ENCODE results near the gene ABLIM1. TPM values are rescaled to one million over a fixed set of nuclear protein-coding genes. Genes with fewer than 3 reads are reported as not detected.

ABLIM1 gene
- total RNA-seq, 1 experiment from 2014 or later, result 274 TPM

DNA sequence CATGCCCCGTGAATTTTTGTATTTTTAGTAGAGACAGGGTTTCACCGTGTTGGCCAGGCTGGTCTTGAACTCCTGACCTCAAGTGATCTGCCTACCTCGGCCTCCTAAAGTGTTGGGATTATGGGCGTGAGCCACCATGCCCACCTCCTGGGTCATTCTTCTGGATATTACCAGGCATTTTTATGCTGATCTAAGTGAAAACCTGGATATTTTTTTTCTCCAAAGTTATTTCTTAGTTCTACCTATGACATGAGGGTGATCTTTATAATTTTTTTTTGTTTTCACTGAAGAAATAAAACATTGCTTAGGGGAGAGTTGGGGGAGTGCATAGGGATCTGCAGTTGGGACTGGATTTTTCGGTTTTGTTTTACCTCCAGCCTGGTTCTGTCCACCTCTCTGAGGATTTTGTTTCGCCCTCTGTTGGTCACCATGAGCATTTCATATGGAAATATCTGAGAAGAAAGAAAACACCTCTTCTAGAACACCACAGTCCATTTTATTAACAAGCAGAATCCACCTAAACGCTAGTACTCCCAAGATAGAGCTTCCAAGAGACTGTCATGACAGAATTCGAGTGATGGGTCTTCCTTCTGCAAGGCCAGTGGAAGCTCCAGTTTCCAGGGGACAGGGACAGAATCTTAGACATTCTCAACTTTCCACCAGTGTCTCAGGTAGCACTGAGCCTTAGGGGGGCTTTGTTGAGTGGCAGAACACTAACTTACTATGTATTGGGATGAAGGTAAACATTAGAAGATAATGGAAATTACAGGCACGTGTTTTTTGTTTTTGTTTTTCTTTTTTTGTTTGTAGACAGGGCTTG lies 220.4 kb downstream of the ABLIM1 start:
- intact Hi-C loops (cut with micrococcal nuclease; ENCODE audit: unreplicated experiment), result loop anchor here (1.0 kb wide), 1 partner anchor 133 kb away; no protein-coding TSS in a partner anchor
- ChIA-PET POLR2A (interaction anchor here (0.7 kb wide), 1 partner anchor 94 kb away, joined by 3 read pairs; no protein-coding TSS in a partner anchor), CTCF (interaction anchor here (0.7 kb wide), 2 partner anchors 131 to 723 kb away, joined by 3 to 15 read pairs; no protein-coding TSS in a partner anchor)
- DNase-seq (ENCODE audit: low read depth, low spot score) (peak; percentile 15), ATAC-seq (peak; percentile 74; the same call in 1 of the 2 replicates)
- no TSS peak for BruUV-seq (replicated peaks)
- no peaks in the 10 kb centered on the region for H3K9me3 ChIP-seq (ENCODE audit: control insufficient read depth, insufficient read depth, low read depth, low read length)
- no peaks in the 10 kb centered on the region for H3K27me3 ChIP-seq (ENCODE audit: control insufficient read depth, insufficient read depth, low read length)
- no peak overlapping the region for H3K4me3 ChIP-seq (ENCODE audit: low read depth in 2 of 2, low read length in 2 of 2)
- no peak for TF ChIP-seq POLR2AphosphoS5 (IDR thresholded peaks at IDR 0.05; ENCODE audit: low read depth, low read length)
- TF ChIP-seq, protein P1, sequence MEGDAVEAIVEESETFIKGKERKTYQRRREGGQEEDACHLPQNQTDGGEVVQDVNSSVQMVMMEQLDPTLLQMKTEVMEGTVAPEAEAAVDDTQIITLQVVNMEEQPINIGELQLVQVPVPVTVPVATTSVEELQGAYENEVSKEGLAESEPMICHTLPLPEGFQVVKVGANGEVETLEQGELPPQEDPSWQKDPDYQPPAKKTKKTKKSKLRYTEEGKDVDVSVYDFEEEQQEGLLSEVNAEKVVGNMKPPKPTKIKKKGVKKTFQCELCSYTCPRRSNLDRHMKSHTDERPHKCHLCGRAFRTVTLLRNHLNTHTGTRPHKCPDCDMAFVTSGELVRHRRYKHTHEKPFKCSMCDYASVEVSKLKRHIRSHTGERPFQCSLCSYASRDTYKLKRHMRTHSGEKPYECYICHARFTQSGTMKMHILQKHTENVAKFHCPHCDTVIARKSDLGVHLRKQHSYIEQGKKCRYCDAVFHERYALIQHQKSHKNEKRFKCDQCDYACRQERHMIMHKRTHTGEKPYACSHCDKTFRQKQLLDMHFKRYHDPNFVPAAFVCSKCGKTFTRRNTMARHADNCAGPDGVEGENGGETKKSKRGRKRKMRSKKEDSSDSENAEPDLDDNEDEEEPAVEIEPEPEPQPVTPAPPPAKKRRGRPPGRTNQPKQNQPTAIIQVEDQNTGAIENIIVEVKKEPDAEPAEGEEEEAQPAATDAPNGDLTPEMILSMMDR (IDR thresholded peaks at IDR 0.05), result peak; percentile 80
- in situ Hi-C loops (cut with HindIII; ENCODE audit: low pct_unique_long_range_greater_than_20kb, low sequenced_read_pairs), result no loop called here
- peak overlapping the region; percentile 12; the same call in 1 of the 2 replicates for H3K27ac ChIP-seq (ENCODE audit: low read length)
- peaks cover 31% of the 10 kb centered on the region for H3K36me3 ChIP-seq (ENCODE audit: control insufficient read depth, insufficient read depth, low read length)
- H3K4me1 ChIP-seq (ENCODE audit: control insufficient read depth, insufficient read depth, low read length), result no peaks in the 10 kb centered on the region

DNA sequence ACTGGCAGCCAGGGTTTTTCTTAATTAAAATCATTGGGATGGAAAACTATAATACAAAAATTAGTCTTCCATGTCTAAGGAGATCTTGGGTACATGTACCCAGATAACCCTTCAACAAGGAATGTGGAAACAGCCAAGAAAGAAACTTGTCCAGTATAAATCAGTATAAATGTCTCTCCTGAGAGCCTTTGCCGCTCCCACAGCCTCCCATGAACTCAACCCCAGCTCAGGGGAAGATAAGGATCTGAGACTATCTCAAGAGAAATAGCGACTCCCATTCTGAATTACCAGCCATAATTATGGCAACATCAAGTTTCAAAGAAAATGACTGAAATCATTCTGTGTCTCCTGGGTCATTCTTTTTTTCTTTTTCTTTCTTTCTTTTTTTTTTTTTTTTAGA lies 221.1 kb downstream of the ABLIM1 start:
- H3K27me3 ChIP-seq (ENCODE audit: control insufficient read depth, insufficient read depth, low read length), result no peaks in the 10 kb centered on the region
- ChIA-PET CTCF (interaction anchor here (0.6 to 0.7 kb wide), 3 partner anchors 34 to 722 kb away, joined by 5 to 15 read pairs (median 6); no protein-coding TSS in a partner anchor), POLR2A (no interaction called here)
- no TSS peak for BruUV-seq (replicated peaks)
- intact Hi-C loops (cut with micrococcal nuclease; ENCODE audit: unreplicated experiment), result loop anchor here (1.0 kb wide), 1 partner anchor 133 kb away; no protein-coding TSS in a partner anchor
- peaks cover 30% of the 10 kb centered on the region for H3K36me3 ChIP-seq (ENCODE audit: control insufficient read depth, insufficient read depth, low read length)
- in situ Hi-C loops (cut with HindIII; ENCODE audit: low pct_unique_long_range_greater_than_20kb, low sequenced_read_pairs), result no loop called here
- H3K9me3 ChIP-seq (ENCODE audit: control insufficient read depth, insufficient read depth, low read depth, low read length), result no peaks in the 10 kb centered on the region
- 0 out of 2 replicates have a peak overlapping the region, but pooled peaks have one; percentile 4 for H3K27ac ChIP-seq (ENCODE audit: low read length)
- no peak for ATAC-seq
- TF ChIP-seq, protein P2, sequence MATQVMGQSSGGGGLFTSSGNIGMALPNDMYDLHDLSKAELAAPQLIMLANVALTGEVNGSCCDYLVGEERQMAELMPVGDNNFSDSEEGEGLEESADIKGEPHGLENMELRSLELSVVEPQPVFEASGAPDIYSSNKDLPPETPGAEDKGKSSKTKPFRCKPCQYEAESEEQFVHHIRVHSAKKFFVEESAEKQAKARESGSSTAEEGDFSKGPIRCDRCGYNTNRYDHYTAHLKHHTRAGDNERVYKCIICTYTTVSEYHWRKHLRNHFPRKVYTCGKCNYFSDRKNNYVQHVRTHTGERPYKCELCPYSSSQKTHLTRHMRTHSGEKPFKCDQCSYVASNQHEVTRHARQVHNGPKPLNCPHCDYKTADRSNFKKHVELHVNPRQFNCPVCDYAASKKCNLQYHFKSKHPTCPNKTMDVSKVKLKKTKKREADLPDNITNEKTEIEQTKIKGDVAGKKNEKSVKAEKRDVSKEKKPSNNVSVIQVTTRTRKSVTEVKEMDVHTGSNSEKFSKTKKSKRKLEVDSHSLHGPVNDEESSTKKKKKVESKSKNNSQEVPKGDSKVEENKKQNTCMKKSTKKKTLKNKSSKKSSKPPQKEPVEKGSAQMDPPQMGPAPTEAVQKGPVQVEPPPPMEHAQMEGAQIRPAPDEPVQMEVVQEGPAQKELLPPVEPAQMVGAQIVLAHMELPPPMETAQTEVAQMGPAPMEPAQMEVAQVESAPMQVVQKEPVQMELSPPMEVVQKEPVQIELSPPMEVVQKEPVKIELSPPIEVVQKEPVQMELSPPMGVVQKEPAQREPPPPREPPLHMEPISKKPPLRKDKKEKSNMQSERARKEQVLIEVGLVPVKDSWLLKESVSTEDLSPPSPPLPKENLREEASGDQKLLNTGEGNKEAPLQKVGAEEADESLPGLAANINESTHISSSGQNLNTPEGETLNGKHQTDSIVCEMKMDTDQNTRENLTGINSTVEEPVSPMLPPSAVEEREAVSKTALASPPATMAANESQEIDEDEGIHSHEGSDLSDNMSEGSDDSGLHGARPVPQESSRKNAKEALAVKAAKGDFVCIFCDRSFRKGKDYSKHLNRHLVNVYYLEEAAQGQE (IDR thresholded peaks at IDR 0.05; ENCODE audit: insufficient read depth in 1 of 2, low read depth in 2 of 2, low read length in 1 of 2), result no peak
- TF ChIP-seq, protein P1 (IDR thresholded peaks at IDR 0.05), result no peak
- no peak for TF ChIP-seq TCF7L2 (IDR thresholded peaks at IDR 0.05; ENCODE audit: low read depth, low read length)
- TF ChIP-seq SIN3A (IDR thresholded peaks at IDR 0.05; ENCODE audit: borderline replicate concordance, insufficient read depth, low read depth, low read length), result no peak
- no peak for TF ChIP-seq POLR2AphosphoS5 (IDR thresholded peaks at IDR 0.05; ENCODE audit: low read depth, low read length)
- H3K4me1 ChIP-seq (ENCODE audit: control insufficient read depth, insufficient read depth, low read length), result peaks cover 4% of the 10 kb centered on the region; the same call in 1 of the 2 replicates
- DNase-seq (ENCODE audit: low read depth, low spot score), result no peak
- H3K4me3 ChIP-seq (ENCODE audit: low read depth in 2 of 2, low read length in 2 of 2), result no peak overlapping the region

Measured in Panc1 (cell line).